Ovary (tissue), 9 donors: ENCODE results near the gene VPS51. TPM values are rescaled to one million over a fixed set of nuclear protein-coding genes. Genes with fewer than 3 reads are reported as not detected.

ENCODE experiments used
- DNase-seq, 5 donors: peaks; one replicate each; pipeline ENCODE4 v3.0.0-alpha.2; 2019 to 2020
- H3K27ac ChIP-seq, 2 donors: fragments of 200-600 bp; one replicate each; pipeline versions ENCODE4 v1.5.1 to v1.8.0; 2019 to 2022
- H3K27me3 ChIP-seq: fragments of 200-600 bp; one replicate; pipeline ENCODE4 v1.8.0; 2022
- H3K36me3 ChIP-seq: fragments of 200-600 bp; sonication (generic); one replicate; pipeline ENCODE4 v1.5.1; 2019
- H3K4me1 ChIP-seq: one replicate; pipeline ENCODE4 v1.8.1; 2013; ENCODE audit warnings: mild to moderate bottlenecking, moderate library complexity; ENCODE audit not compliant: insufficient read depth
- H3K4me3 ChIP-seq: fragments of 200-600 bp; sonication (generic); one replicate; pipeline ENCODE4 v1.5.1; 2017
- H3K9me3 ChIP-seq, 2 donors: fragments of 200-600 bp in 1 of 2; sonication (generic) in 1 of 2; one replicate each; pipeline versions ENCODE4 v1.5.1 to v1.8.1; 2013 to 2019; ENCODE audit warnings: mild to moderate bottlenecking in 1 of 2, moderate library complexity in 1 of 2
- CTCF ChIP-seq, 3 donors: fragments of 450-650 bp in 2 of 3; fragments of 200-600 bp in 1 of 3; IDR thresholded peaks; one replicate each; pipeline versions ENCODE4 v1.5.1 to v1.8.0; 2016 to 2022; ENCODE audit warnings: antibody characterized with exemption in 3 of 3, mild to moderate bottlenecking in 1 of 3
- EP300 ChIP-seq: sonication (generic); formaldehyde crosslinking; IDR thresholded peaks from one replicate; pipeline ENCODE4 v1.6.1; 2017; ENCODE audit warnings: antibody characterized with exemption
- POLR2A ChIP-seq: fragments of 450-650 bp; IDR thresholded peaks from one replicate; pipeline ENCODE4 v1.6.1; 2017; ENCODE audit warnings: antibody characterized with exemption, mild to moderate bottlenecking, moderate library complexity
- whole genome bisulfite sequencing, 3 donors: extraction: QIAGEN DNeasy Blood & Tissue Kit in 1 of 3; methylation state at CpG; one replicate each; pipeline versions ENCODE4 v1.1.5 to v1.1.7; 2013 to 2017; 5-methylcytosine and 5-hydroxymethylcytosine counted together
- intact Hi-C, 4 donors: fragments of 100-400 bp; cut with DNase I; formaldehyde crosslinking; loops; one replicate each; pipeline versions ENCODE4 v1.11.0 to v1.15.1; 2022 to 2023
- polyA plus RNA-seq, 2 donors: library from polyadenylated mRNA; stranded (reverse); fragments of 200-250 nt in 1 of 2; fragments of 350-450 nt in 1 of 2; fragmentation: Illumina TruSeq in 1 of 2; extraction: RNeasy Lipid Tissue Mini Kit (QIAGEN cat#74804) in 1 of 2; gene quantifications; one replicate each; pipeline ENCODE4 v1.2.3, GENCODE V29; 2013 to 2014
- total RNA-seq, 7 donors: library from RNA; depleted of rRNA in 2 of 7; stranded (reverse); fragments of >200 nt in 2 of 7; fragmentation: NEBNext Ultra II Directional in 3 of 7; extraction: Animal tissue kit (Norgen Biotek cat#: 25700) in 3 of 7; gene quantifications; one replicate each; pipeline versions ENCODE4 v1.1.0 to v1.2.4, GENCODE V29; 2016 to 2023
- donor health status: DM: no; HTN: no; CAD: no; lungs with moderate emphysema.
- donor health status: DM: no; HTN: no; CAD: no.
- donor health status: Bipolar disorder and iron deficiency.
- donor health status: DM: yes; HTN: yes; CAD: no.
- donor health status: DM: no; HTN: no; CAD: no.
- donor health status: DM: yes; HTN: yes; CAD: no.

The VPS51 gene
- total and polyA plus RNA-seq, 9 donors = 51.1 to 543 (median 221) TPM

- no peak for DNase-seq
- TF ChIP-seq POLR2A (no peak), EP300 (no peak), CTCF (IDR thresholded peaks at IDR 0.05) (no peak)
- Histone ChIP-seq H3K27ac (peak overlapping the region in 1 of 2 donors; percentile 80), H3K4me1 (peaks cover 22% of the 10 kb centered on the region), H3K27me3 (no peaks in the 10 kb centered on the region), H3K9me3 (no peaks in the 10 kb centered on the region), H3K36me3 (no peaks in the 10 kb centered on the region), H3K4me3 (no peak overlapping the region)
- WGBS, 3 donors = 68 to 74% (median 72%) methylated on average over 8 of the region's 8 CpGs
- intact Hi-C loops = no loop called here
Observed at GRCh38 chr11:65102142-65103095, 6.4 kb downstream of the VPS51 start.

GRCh38 chr11:65103476-65103875 is 7.5 kb downstream of the VPS51 start:
- peak overlapping the region in 1 of 2 donors; percentile 80 for H3K27ac ChIP-seq
- TF ChIP-seq EP300 (no peak), POLR2A (no peak), CTCF (IDR thresholded peaks at IDR 0.05) (no peak)
- no peaks in the 10 kb centered on the region for H3K36me3 ChIP-seq

GRCh38 chr11:65104628-65105027 is 8.6 kb downstream of the VPS51 start:
- peak overlapping the region in 1 of 2 donors; percentile 80 for H3K27ac ChIP-seq
- intact Hi-C loops = no loop called here
- 12 to 26% (median 17%) methylated on average over 4 of the region's 4 CpGs for WGBS, 3 donors
- H3K27me3 ChIP-seq = no peaks in the 10 kb centered on the region
- peaks cover 20% of the 10 kb centered on the region for H3K4me1 ChIP-seq
- no peaks in the 10 kb centered on the region for H3K36me3 ChIP-seq
- H3K9me3 ChIP-seq = no peaks in the 10 kb centered on the region
- TF ChIP-seq POLR2A = no peak
- TF ChIP-seq EP300 = no peak
- no peak for TF ChIP-seq CTCF (IDR thresholded peaks at IDR 0.05)
- H3K4me3 ChIP-seq = no peak overlapping the region
- DNase-seq = peak in 1 of 5 donors; percentile 49

More at GRCh38 chr11:65103476-65103875, 7.5 kb downstream of the VPS51 start:
- Histone ChIP-seq H3K27me3 (no peaks in the 10 kb centered on the region), H3K9me3 (no peaks in the 10 kb centered on the region), H3K4me3 (no peak overlapping the region), H3K4me1 (peaks cover 20% of the 10 kb centered on the region)
- intact Hi-C loops = no loop called here
- DNase-seq = no peak

- no peak for TF ChIP-seq CTCF (IDR thresholded peaks at IDR 0.05)
- TF ChIP-seq EP300 = no peak
- no peak for TF ChIP-seq POLR2A
- Histone ChIP-seq H3K4me3 (no peak overlapping the region), H3K36me3 (no peaks in the 10 kb centered on the region), H3K4me1 (peaks cover 24% of the 10 kb centered on the region), H3K27me3 (no peaks in the 10 kb centered on the region), H3K27ac (no peak overlapping the region), H3K9me3 (no peaks in the 10 kb centered on the region)
- DNase-seq = peak in 1 of 5 donors; percentile 22
- WGBS, 3 donors = 91 to 92% (median 91%) methylated on average over 10 to 15 of the region's 15 CpGs
- intact Hi-C loops = no loop called here
Observed at GRCh38 chr11:65107078-65107477, 11.1 kb downstream of the VPS51 start.
